Chondrocyte (in vitro differentiated cells): ENCODE data around the gene REPS2. TPM values are rescaled to one million over a fixed set of nuclear protein-coding genes. Genes with fewer than 3 reads are reported as not detected.

Source experiments
- DNase-seq: peaks from one replicate; pipeline ENCODE4 v3.0.0; 2021; ENCODE audit warnings: mixed read lengths, low spot score
- H3K27ac Mint-ChIP-seq: one replicate; pipeline ENCODE4 v1.8.0; 2021; ENCODE audit warnings: mild to moderate bottlenecking, moderate library complexity, mixed read lengths; ENCODE audit not compliant: unreplicated experiment
- H3K27me3 Mint-ChIP-seq: 2 replicates; pipeline ENCODE4 v1.8.0; 2021; ENCODE audit warnings: low read depth, mixed read lengths
- H3K36me3 Mint-ChIP-seq: 2 replicates; pipeline ENCODE4 v1.8.0; 2021; ENCODE audit warnings: low read depth, mixed read lengths
- H3K4me1 Mint-ChIP-seq: 2 replicates; pipeline ENCODE4 v1.8.0; 2021; ENCODE audit warnings: low read depth, mild to moderate bottlenecking, mixed read lengths
- H3K4me3 Mint-ChIP-seq: one replicate; pipeline ENCODE4 v1.8.0; 2021; ENCODE audit warnings: mild to moderate bottlenecking, moderate library complexity, mixed read lengths; ENCODE audit not compliant: unreplicated experiment
- H3K9me3 Mint-ChIP-seq: 2 replicates; pipeline ENCODE4 v1.8.0; 2021; ENCODE audit warnings: low read depth, mixed read lengths
- total RNA-seq: library from RNA; stranded (reverse); gene quantifications from 3 replicates; pipeline ENCODE4 v1.2.1, GENCODE V29; 2021
- TF ChIP-seq, protein P1 (sequence below): fragments of 200-600 bp; sonication (generic); IDR thresholded peaks from 2 replicates; pipeline ENCODE4 v1.5.0; 2021; ENCODE audit warnings: antibody characterized with exemption, mild to moderate bottlenecking, moderate library complexity

REPS2 gene
- total RNA-seq, 1 donor from 2014 or later = 2.4 TPM

DNA sequence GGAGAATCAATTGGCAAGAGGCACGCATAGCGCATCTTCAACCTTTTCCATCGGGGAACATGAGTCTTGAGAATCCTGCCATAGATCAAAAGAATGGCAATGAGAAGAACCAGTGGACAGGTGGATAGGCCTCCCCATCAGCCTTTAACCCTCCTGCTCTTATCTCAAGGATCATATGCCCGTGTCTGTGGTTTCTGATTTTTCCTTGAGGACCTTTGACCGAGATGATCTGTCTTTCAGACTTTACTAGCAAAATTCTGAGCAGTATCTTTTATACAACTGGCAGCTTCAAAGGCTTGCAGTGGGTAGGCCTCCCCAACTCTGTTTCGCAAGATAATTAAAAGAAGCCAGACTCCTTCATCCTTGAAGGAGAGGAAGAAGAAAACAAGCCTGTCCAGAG is 174.4 kb downstream of the REPS2 start:
- no peaks in the 10 kb centered on the region for H3K36me3 Mint-ChIP-seq
- H3K4me3 Mint-ChIP-seq = no peak overlapping the region
- TF ChIP-seq, protein P1, sequence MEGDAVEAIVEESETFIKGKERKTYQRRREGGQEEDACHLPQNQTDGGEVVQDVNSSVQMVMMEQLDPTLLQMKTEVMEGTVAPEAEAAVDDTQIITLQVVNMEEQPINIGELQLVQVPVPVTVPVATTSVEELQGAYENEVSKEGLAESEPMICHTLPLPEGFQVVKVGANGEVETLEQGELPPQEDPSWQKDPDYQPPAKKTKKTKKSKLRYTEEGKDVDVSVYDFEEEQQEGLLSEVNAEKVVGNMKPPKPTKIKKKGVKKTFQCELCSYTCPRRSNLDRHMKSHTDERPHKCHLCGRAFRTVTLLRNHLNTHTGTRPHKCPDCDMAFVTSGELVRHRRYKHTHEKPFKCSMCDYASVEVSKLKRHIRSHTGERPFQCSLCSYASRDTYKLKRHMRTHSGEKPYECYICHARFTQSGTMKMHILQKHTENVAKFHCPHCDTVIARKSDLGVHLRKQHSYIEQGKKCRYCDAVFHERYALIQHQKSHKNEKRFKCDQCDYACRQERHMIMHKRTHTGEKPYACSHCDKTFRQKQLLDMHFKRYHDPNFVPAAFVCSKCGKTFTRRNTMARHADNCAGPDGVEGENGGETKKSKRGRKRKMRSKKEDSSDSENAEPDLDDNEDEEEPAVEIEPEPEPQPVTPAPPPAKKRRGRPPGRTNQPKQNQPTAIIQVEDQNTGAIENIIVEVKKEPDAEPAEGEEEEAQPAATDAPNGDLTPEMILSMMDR = no peak
- H3K9me3 Mint-ChIP-seq = no peaks in the 10 kb centered on the region
- no peaks in the 10 kb centered on the region for H3K27me3 Mint-ChIP-seq
- no peak overlapping the region for H3K27ac Mint-ChIP-seq
- no peaks in the 10 kb centered on the region for H3K4me1 Mint-ChIP-seq
- DNase-seq = no peak

DNA sequence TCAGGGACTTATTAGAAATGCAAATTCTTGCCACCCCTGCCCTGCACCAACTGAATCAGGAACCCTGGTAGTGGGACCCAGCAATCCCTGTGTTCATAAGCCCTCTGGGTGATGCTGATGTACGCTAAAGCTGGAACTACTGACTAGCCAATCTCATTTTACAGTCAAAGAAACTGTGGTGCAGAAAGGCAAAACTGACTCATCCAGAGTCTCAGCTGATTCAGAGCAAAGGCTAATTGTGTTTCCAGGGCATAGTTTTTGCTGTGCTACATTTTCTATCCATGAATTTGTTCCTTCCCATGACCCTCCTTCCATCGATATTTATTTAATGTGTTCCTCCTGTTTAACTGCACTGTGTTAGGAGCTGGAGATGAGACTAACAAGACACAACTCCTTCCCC is 207.5 kb downstream of the REPS2 start:
- Mint-ChIP-seq H3K36me3 (no peaks in the 10 kb centered on the region), H3K27me3 (no peaks in the 10 kb centered on the region), H3K9me3 (no peaks in the 10 kb centered on the region), H3K27ac (no peak overlapping the region), H3K4me1 (no peaks in the 10 kb centered on the region), H3K4me3 (no peak overlapping the region)
- no peak for DNase-seq
- TF ChIP-seq, protein P1 = no peak

- TF ChIP-seq, protein P1 = peak; percentile 34
- DNase-seq = no peak
- Mint-ChIP-seq H3K9me3 (peaks cover 43% of the 10 kb centered on the region), H3K27me3 (peaks cover 3% of the 10 kb centered on the region), H3K36me3 (peaks cover 11% of the 10 kb centered on the region), H3K27ac (no peak overlapping the region), H3K4me3 (no peak overlapping the region), H3K4me1 (no peaks in the 10 kb centered on the region)
Measured at GRCh38 chrX:17160975-17161374, 214.5 kb downstream of the REPS2 start.

DNA sequence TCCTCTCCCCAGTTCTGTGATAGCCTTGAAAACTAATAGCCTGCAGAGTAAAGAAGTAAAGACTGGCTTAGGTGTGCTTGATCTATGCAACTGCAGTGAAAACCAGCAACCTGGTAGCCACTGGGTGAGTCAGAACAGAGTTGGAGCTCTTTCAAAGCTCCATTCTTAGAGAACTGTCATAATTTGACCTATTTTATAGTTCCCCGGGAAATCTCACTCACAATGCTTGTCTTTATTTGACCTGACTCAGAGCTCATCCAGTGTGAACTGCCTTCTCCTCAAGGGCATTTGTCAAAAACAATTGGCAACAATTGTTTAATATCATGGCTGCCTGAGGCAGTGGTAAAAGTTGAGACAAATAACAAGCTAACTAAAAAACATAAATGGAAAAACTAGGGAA is 215.5 kb downstream of the REPS2 start:
- TF ChIP-seq, protein P1 = no peak
- Mint-ChIP-seq H3K36me3 (peaks cover 11% of the 10 kb centered on the region), H3K27me3 (peaks cover 3% of the 10 kb centered on the region), H3K9me3 (peaks cover 43% of the 10 kb centered on the region), H3K4me1 (no peaks in the 10 kb centered on the region), H3K27ac (no peak overlapping the region), H3K4me3 (no peak overlapping the region)
- DNase-seq = no peak

- Mint-ChIP-seq H3K4me3 (no peak overlapping the region), H3K9me3 (peaks cover 43% of the 10 kb centered on the region), H3K4me1 (no peaks in the 10 kb centered on the region), H3K36me3 (peaks cover 11% of the 10 kb centered on the region), H3K27ac (no peak overlapping the region), H3K27me3 (peaks cover 3% of the 10 kb centered on the region)
- DNase-seq = no peak
- TF ChIP-seq, protein P1 = no peak
Measured at GRCh38 chrX:17164079-17164478, 217.6 kb downstream of the REPS2 start.
